NCI-H2029 treated with DMSO at 0.1 percent for 48 hours (cell line): ENCODE measurements around the gene ZPR1.
A peak's percentile ranks its signal among the peaks of the same experiment; 100 is the strongest.
"Not testable (repeated sequence)": the region's sequence is repeated elsewhere in the genome, so short reads cannot be mapped to it uniquely, and the experiment has no call there.

Experiments
- DNase-seq: peaks from one replicate; lab custom pipeline; 2025; lab: John Stamatoyannopoulos, UW

The ZPR1 gene

DNA sequence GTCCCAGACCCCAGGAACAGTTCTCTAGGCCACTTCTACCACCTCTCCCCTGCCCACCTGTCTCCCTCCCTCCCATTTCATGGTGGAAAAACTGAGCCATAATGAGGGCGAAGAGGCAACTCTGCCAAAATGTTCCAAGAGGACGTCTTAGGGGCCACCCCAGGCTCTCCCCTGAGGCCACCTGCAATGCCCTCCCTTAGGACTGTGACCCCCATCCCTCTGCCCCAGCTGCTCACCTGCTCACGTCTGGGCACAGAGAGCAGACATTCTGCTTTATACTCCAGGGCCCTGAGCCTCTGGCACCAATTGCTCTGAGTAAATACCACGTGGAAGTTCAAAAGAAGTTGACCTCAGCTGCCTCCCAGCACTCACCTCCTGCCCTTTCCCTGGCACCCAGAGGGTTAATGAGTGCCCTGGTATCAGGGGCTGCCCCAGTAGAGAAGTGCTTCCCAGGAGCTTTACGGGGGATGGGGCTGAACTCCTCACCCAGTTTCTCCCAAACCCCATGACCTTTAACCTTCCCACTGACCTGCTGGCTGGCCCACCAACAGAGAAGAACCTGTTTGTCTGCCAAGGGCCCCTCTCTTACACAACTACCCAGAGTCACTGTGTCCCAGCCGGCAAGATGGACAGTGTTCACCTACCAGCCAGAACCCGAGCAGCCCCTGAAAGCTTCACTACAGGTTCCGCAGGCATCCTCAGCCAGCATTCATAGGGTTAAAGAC lies 4.5 kb upstream of the ZPR1 start:
- DNase-seq, result no peak

DNA sequence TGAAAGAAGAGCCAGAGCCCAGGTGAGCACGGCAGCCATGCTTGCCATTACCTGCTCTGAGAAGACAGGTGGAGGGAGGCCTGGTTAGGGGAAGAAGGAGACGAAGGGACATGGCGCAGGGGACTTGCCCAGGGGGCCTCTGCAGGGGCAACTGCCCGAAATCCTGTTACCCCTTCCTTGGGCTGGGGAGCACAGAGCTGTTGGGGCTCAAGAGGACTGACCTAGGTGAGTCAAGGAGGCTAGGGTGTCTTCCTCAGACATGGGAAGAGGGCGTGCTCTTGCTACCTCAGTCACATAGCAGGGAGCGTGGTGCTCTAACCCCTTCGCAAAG lies 4.0 kb upstream of the ZPR1 start, which contains the start of gene APOA5:
Gene APOA5, minus strand, starts transcription at position 67 of the 331 bp plus-strand sequence. Its CDS starts 19 bp downstream, at position 48.
- DNase-seq, result no peak

DNA sequence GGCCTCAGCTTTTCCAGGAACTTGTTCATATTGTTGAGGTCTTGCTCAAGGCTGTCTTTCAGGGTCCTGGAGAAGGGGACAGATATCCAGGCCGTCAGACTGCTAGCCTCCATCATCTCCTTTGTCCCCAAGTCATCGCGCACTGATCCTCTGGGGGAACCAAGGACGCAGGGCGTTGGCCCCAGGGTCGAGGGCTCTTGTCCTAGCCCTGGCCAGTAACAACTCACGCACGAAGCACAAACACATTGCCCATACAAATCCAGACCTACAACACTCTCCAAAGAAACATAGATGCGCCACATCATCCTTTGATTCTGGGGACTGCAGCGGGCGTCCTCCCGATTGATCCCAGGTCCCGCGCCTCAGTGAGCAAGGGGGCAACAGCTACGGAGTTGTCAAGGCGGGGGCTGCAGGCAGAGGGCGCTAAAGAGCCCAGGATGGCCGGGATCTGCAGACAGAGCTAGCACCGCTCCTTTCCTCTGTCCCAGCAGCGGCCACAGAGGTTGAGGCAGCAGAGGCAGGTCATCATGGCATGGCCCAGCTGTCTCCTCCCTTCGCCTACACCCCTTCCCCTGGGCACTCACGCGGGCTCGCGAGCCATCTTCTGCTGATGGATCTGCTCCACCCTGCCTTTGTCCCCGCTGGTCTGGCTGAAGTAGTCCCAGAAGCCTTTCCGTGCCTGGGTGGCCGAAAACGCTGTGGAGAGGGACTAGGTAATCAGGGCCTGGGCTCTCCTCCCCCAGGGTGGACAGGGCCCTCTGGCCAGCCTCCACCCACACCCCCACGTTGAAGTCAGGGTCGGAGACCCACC lies 3.4 kb upstream of the ZPR1 start:
- peak; percentile 43 for DNase-seq

DNA sequence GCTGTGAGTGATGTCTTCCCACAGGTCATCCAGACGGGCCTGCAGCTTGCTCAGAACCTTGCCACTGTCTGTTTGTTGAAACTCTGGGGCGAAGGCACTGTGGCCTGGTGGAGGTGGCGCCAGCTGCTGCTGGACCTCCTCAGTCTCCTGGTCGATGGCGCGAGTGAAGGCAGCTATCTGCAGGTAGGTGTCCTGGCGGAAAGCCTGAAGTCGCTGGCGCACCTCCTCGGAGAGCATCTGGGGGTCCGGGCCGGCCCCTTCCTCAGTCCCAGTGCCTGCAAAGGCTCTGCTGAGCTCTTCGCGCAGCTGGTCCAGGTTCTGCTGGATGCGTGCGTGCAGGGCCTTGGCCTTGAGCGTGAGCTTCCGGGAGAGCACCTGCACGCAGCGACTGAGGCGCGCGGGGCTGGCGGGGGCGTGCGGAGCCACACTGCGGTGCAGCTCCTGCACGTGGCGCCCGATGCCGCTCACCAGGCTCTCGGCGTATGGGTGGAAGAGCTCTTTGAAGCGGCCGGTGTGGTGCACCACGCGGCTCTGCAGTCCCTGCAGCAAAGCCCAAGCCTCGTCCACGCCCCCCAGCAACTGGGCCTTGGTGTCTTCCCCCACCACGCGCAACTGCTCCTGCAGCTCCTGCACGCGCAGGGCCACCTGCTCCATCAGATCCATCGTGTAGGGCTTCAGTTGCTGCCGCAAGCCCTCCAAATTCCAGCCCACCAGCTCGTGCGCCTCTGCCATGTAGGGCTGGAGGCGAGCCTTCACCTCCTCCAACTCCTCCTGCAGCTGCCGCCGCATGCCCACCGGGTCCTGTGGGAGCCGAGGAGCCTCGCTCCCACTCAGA lies 2.6 kb upstream of the ZPR1 start:
- DNase-seq, result no peak

DNA sequence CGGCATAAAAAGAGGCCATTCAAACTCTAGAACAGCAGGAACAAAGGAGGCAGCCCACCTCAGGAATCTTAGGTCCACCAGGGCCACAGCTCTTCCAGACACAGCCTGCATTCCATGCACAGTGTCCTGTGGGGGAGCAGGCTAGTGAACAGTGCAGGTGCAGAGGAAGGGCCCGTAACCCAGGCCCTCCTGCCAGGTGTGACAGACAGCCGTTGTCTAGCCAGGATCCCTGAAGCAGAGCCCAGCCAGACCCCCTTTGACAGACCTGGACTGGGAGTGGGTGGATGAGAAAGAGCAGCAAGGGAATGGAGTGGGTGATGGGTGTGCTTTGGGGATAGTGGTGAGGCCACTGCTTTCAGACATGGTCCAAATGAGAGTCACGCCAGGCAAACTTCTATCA lies 1.2 kb upstream of the ZPR1 start:
- no peak for DNase-seq

DNA sequence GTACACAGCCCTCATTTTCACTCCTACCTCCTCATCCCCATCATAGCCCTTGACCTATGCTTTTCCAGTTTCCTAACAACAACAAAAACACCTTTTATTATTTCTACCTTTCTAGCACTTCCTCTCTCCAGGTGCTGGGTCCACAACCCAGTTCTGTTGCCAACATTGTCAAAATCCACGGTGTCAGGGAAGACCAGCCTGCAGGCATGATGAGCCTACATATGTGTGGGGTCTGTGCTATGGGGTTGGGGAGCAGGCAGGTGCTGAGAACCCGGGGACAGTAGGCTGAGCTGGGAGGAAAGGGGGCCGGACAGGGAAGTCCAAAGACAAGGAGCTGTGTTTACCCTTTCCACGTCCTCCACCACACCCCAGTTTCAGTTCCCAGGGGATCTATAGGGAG lies 711 bp upstream of the ZPR1 start:
- no peak for DNase-seq

DNA sequence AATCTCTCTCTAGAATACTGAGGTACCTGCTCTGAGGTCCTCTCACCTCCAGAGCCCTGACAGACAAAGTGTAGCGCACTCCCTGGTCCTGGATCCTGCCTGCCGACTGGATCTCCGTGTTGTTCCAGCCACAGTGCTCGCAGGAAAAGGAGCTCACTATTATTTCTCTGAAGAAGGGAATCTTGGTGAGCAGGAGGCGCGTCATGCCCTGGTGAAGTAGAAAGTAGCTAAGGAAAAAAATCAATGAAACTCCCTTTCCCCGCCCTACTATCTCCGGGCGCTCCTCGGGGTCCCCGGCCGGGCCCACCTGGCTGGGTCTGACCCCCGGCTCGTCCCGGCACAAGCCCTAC lies 412 bp downstream of the ZPR1 start:
- DNase-seq, result no peak

DNA sequence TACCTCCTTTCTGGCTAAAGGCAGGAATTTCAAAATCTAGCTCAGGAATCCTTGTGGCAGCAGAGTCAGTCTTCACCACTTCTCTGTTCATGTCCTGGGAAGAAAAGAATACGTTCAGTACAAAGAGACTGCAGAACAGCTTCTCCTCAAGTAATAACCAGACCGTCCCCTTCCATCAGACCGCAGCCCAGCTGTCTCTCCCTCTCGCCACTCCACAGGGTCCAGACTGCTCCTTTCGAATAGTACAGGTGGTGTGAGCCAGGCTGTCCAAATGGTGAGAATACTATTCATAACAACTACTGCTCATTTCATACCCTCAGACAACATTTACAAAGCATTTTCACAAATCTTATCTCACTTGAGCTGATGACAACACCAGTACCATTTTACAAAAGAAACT lies 857 bp downstream of the ZPR1 start:
- no peak for DNase-seq

DNA sequence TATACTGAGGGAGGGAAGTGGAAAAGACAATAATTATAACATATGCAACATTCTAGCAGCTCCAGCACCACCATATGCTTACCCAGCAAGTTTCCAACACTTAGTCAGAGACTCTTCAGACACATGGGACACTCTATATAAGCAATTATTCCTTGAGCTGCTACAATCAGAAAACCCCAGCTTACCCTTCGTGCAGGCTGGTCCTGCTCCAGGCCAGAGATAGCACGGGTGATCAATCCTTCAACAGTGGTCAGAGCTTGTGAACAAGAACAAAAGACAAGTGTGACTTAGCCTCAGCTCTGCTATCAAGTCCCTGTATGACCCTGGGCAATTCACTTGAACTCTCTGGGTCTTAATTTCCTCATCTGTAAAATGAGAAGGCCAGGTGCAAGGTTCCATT lies 1.5 kb downstream of the ZPR1 start:
- DNase-seq, result no peak

DNA sequence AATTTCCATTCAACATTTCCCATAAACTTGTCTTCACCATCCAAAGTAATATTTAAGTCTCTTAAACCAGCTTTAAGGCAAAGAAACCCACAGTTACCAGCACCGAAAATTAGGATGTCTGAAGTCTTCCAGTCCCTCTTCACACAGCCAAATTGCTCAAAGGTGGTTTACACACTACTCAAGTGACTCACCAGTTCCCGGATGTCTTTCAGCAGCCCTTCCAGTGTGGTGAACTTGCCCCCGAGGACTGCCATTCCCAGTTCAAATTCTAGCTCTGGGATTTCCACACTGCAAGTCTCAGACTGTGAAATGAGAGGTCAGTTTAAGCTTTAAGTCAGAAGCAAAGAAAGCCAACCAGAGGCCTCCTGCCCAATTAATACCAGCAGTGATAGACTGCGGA lies 5.1 kb downstream of the ZPR1 start:
- DNase-seq, result no peak

DNA sequence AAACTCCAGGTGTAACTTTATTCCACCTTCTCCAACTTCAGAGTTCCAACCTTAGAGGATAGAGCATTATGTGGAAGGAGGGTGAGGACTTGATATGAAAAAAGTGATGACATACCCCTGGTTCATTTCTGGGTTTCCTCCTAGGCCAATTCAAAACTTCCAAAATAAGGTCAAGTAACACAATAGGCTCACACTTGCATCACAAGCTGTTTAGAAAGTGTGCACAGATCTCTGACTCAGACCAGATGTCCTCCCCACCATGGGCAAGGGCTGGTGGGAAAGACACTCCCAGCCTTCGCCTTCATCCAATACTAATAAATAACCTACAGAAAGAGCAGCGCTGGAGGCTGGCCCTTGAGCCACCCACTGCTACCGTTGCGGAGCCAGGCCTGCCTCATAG lies 9.3 kb downstream of the ZPR1 start:
- DNase-seq, result no peak

DNA sequence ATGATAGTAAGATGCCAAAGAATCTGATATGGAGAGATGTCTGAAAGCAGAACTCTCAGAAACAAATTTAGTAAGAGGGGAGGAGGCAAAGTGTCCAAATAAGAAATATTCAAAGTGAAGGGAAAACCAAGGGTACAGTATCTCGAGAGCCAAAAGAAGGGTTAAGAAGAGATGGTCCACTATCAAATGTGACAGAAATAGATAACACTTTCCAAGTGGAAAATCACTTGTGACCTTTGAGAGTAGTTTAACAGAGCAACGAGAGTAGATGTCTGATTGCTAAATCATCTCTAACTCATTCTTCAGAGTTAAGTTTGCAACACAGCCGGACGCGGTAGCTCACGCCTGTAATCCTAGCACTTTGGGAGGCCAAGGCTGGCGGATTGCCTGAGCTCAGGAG lies 10.8 kb downstream of the ZPR1 start:
- DNase-seq, result no peak

DNA sequence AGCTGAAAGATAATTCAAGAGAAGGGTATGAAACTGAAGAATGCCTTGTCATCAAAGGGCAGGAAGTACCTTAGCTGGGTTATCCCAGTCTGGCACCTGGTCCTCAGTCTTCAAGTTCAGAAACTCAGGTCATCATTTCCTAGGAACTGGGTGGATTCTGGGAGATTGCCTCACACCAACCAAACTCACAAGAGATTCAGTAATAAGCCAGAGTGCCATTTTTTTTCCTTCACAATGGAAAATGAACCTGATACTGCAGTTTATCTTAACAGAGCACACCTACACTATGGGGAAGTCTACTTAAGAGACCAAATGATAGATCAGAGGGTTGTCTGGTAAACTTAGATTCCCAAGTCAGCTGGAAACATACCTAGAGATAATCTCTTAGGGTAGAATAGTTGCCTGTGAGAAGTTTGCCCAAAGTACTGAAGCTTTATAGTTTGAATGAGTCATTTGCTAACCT lies 11.3 kb downstream of the ZPR1 start:
- DNase-seq, result no peak

DNA sequence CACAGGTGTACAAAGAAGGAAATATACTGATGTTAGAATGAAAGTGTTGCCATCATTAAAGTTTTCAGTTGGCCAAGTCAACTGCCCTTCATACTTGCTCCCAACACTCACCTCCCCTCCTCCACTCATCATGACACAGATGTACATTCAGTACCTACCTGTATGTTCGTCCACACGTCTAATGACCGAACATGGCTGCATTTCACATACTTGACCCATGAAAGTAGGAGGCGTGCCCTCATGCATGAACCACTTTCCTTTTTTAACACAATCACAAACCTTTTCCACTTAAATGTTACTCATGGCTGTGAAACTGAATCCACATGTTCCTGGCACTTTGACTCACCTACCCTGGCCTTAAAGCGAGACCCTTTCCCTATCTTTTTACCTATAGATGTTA lies 11.8 kb downstream of the ZPR1 start:
- DNase-seq, result no peak

DNA sequence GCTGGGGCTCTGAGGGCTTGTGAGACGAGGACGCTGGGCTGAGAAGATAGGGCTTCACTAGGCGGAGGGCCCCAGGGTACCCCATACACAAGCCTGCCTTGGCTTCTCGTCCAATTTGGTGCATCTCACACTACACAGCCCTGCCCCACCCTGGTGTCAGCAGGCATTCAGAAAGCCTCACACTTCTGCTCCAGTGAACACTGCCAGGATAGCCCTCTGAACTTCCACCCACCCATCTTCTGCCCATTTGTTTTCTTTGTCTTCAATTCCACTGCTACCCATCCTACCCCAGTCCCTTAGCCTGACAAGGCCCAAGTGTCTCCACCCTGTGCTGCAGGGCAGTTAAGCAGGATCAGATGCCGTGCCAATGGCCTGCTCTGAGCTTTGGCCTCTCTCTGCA lies 13.2 kb downstream of the ZPR1 start:
- DNase-seq, result no peak

DNA sequence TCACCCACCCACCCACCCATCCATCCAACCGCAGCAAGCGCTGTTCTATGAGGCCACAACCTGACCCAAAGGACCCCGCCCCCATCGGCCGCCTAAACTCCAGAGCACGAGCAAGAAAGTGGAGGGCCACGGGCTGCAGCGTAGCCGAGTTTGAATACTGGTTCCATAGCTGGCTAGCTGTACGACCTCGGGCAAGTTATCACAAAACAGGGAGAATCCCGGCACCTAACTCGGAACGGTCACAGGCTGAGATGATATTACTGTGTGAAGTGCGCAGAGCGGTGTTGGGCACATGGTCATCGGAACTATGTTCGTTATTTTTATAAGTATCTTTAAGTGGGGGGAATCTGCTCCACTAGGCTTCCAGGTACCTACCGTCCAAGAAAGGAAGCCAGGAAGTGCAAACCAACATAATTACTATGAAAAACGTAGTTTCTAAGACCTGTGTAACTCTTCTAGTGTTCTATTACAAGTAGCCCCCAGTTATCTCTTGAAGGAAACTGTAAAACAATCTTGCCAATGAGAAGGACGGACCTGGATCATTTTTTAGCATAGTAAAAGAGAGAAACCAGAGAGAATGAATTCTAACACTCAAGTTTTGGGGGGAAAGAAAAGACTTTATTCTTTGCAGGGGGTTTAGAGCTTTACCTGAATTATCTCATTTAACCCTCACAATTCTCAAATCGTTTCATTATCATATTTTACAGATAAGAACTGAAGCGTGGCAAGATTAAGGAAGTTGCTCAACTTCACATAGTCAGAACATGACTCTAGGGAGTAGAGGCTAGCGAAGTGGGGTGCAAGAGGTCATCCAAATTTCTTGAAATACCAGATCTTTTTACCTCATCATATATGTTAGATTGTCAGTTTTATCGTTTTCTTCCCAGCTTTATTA lies 14.4 kb downstream of the ZPR1 start:
- DNase-seq, result no peak

DNA sequence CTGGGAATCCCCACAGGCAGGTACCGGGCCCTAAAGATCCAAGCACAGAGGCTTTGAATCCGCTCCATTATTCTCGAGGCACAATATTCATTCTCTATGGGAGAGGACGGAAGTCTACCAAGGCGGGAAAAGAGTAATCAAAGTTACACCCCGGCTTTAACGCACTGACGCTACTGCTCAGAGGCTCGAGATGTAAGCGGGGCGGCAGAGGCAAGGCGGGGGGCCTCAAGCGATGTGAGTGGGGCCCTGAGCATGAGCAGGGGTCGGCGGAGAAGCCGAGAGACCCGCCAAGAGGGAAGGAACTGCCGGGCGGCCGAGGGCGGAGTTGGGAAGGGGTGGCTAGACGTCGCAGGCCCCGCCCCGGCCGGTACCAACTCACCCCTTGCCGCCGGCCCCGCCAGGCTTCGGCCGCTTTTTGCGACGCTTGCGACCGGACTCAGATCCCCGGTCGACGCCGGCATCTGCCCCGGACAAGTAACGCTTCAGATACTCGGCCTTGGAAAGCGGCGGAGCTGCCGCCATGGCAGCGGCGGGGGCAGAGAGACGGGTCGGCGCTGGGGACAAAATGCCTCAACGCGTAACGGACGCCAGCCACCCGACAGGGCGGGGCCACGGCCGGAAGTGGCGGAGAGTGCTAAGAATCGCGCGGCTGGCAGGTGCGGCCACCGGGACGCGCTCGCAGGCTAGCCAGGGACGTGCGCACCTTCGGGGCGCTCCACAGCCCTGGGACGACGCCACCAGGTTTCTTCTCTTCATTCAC lies 15.2 kb downstream of the ZPR1 start, which contains the start of gene BUD13:
Gene BUD13, minus strand, starts transcription at position 545 of the 760 bp plus-strand sequence. Its CDS starts 23 bp downstream, at position 522.
- peak; percentile 72 for DNase-seq

DNA sequence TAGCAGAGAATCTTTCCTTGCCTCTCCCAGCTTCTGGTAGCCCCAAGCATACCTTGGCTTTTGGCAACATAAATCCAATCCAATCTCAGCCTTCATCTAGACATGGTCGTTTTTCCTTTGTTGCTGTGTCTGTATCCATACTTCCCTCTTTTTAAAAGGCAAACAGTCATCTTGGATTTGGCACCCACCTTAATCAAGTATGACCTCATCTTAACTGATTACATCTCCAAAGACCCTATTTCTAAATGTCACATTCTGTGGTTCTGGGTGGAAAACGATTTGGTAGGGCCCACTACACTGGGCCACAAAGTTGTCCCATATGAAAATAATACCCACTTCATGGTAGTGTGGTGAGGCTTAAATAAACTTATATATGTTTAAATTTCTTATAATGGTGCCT lies 15.9 kb downstream of the ZPR1 start:
- DNase-seq, result no peak

DNA sequence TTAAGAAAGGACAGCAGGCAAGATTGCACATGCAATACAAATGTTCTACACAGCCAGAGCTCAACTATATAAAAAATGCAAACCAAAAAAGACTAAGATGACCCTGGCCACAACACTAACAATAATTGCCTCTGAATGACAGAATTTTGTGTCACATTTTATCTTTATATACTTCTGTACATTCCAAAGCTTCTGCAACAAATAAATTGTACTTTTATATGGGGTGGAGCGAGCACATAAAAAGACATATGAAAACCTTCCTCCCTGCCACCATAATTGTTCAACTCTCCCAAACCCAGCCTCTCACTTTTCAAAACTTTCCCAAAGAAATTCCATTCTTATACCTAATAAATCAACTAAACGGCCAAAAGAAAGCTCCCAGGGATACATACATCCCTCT lies 25.7 kb downstream of the ZPR1 start:
- DNase-seq, result no peak

DNA sequence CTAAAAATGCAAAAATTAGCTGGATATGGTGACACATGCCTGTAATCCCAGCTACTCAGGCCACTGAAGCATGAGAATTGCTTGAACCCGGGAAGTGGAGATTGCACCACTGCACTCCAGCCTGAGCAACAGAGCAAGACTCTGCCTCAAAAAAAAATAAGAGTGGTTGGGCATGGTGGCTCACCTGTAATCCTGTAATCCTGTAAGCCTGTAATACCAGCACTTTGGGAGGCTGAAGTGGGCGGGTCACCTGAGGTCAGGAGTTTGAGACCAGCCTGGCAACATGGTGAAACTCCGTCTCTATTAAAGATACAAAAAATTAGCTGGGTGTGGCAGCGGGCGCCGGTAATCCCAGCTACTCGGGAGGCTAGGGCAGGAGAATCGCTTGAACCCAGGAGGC lies 31.8 kb downstream of the ZPR1 start:
- not testable (repeated sequence) for DNase-seq
